ENCODE data around the gene LAMTOR2. TPM values are rescaled to one million over a fixed set of nuclear protein-coding genes. Genes with fewer than 3 reads are reported as not detected.

The LAMTOR2 gene
- total RNA-seq, 1 donor from 2014 or later: 73.9 TPM

GRCh38 chr1:156012051-156012817, 42.3 kb upstream of the LAMTOR2 start:
- Histone ChIP-seq H3K27ac (no peak overlapping the region), H3K4me3 (no peak overlapping the region), H3K27me3 (no peaks in the 10 kb centered on the region), H3K36me3 (peaks cover 0 to 83% of the 10 kb centered on the region in 2 donors), H3K4me1 (no peaks in the 10 kb centered on the region), H3K9me3 (no peaks in the 10 kb centered on the region)
- intact Hi-C loops (cut with DNase I): no loop called here
- no peak for DNase-seq (ENCODE audit: extremely low spot score in 2 of 2)
- TF ChIP-seq CTCF (IDR thresholded peaks at IDR 0.05) (no peak), POLR2A (IDR thresholded peaks at IDR 0.05) (no peak), POLR2AphosphoS5 (IDR thresholded peaks at IDR 0.05; ENCODE audit: insufficient read depth in 1 of 2, low read depth in 1 of 2) (no peak)

- Histone ChIP-seq H3K4me3 (no peak overlapping the region), H3K36me3 (peaks cover 0 to 90% of the 10 kb centered on the region in 2 donors)
- intact Hi-C loops (cut with DNase I): no loop called here
Observed at GRCh38 chr1:156014829-156015228, 39.8 kb upstream of the LAMTOR2 start.

GRCh38 chr1:156019946-156020292, 34.7 kb upstream of the LAMTOR2 start:
- DNase-seq (ENCODE audit: extremely low spot score in 2 of 2): no peak
- peak overlapping the region; percentile 87 for H3K27ac ChIP-seq
- no peaks in the 10 kb centered on the region for H3K27me3 ChIP-seq
- peaks cover 19% of the 10 kb centered on the region for H3K4me1 ChIP-seq
- intact Hi-C loops (cut with DNase I): no loop called here
- peaks cover 0 to 39% of the 10 kb centered on the region in 2 donors for H3K36me3 ChIP-seq
- no peaks in the 10 kb centered on the region for H3K9me3 ChIP-seq
- peak overlapping the region; percentile 92 to 96 for H3K4me3 ChIP-seq
- no peak for TF ChIP-seq POLR2A (IDR thresholded peaks at IDR 0.05)
- no peak for TF ChIP-seq POLR2AphosphoS5 (IDR thresholded peaks at IDR 0.05; ENCODE audit: insufficient read depth in 1 of 2, low read depth in 1 of 2)
- TF ChIP-seq CTCF (IDR thresholded peaks at IDR 0.05): no peak

More at GRCh38 chr1:156014829-156015228, 39.8 kb upstream of the LAMTOR2 start:
- H3K4me1 ChIP-seq: peaks cover 10% of the 10 kb centered on the region
- H3K27ac ChIP-seq: no peak overlapping the region
- no peak for TF ChIP-seq CTCF (IDR thresholded peaks at IDR 0.05)
- no peak for TF ChIP-seq POLR2AphosphoS5 (IDR thresholded peaks at IDR 0.05; ENCODE audit: insufficient read depth in 1 of 2, low read depth in 1 of 2)
- no peak for TF ChIP-seq POLR2A (IDR thresholded peaks at IDR 0.05)
- H3K27me3 ChIP-seq: no peaks in the 10 kb centered on the region
- DNase-seq (ENCODE audit: extremely low spot score in 2 of 2): no peak
- no peaks in the 10 kb centered on the region for H3K9me3 ChIP-seq

- Histone ChIP-seq H3K27me3 (no peaks in the 10 kb centered on the region), H3K4me1 (peaks cover 19% of the 10 kb centered on the region), H3K27ac (peak within 1 kb of the TSS; percentile 87), H3K4me3 (peak within 1 kb of the TSS; percentile 92 to 96), H3K9me3 (no peaks in the 10 kb centered on the region), H3K36me3 (peaks cover 0 to 35% of the 10 kb centered on the region in 2 donors)
- peak in 1 of 2 donors; percentile 91 for DNase-seq (ENCODE audit: extremely low spot score in 2 of 2)
- TF ChIP-seq POLR2AphosphoS5 (IDR thresholded peaks at IDR 0.05; ENCODE audit: insufficient read depth in 1 of 2, low read depth in 1 of 2) (peak; percentile 82 to 98), POLR2A (IDR thresholded peaks at IDR 0.05) (no peak)
- intact Hi-C loops (cut with DNase I): no loop called here
Observed at GRCh38 chr1:156020293-156021092, 34.1 kb upstream of the LAMTOR2 start, which contains the start of gene SSR2. Gene SSR2, minus strand, starts transcription at chr1:156020951. Its CDS starts 784 bp downstream, at chr1:156020167.

- intact Hi-C loops (cut with DNase I): no loop called here
- Histone ChIP-seq H3K4me1 (peaks cover 19% of the 10 kb centered on the region), H3K27me3 (no peaks in the 10 kb centered on the region), H3K9me3 (no peaks in the 10 kb centered on the region), H3K36me3 (peaks cover 0 to 30% of the 10 kb centered on the region in 2 donors), H3K4me3 (peak overlapping the region; percentile 92 to 96), H3K27ac (peak overlapping the region; percentile 87)
- no peak for TF ChIP-seq POLR2A (IDR thresholded peaks at IDR 0.05)
- no peak for TF ChIP-seq CTCF (IDR thresholded peaks at IDR 0.05)
- TF ChIP-seq POLR2AphosphoS5 (IDR thresholded peaks at IDR 0.05; ENCODE audit: insufficient read depth in 1 of 2, low read depth in 1 of 2): no peak
- no peak for DNase-seq (ENCODE audit: extremely low spot score in 2 of 2)
Observed at GRCh38 chr1:156021093-156021428, 33.5 kb upstream of the LAMTOR2 start.
